BJ (cell line): Measurements from ENCODE around the gene DGKB. TPM values are rescaled to one million over a fixed set of nuclear protein-coding genes. Genes with fewer than 3 reads are reported as not detected.

Experiments used
- CTCF ChIA-PET: fragments of 350-600 bp; formaldehyde crosslinking; extraction: SDS; loops from one replicate; lab custom pipeline; 2021; ENCODE audit warnings: antibody characterized with exemption, inconsistent platforms; lab: Yijun Ruan, JAX
- POLR2A ChIA-PET: fragments of 300-600 bp; sonication (Branson Sonifier 250); formaldehyde crosslinking; extraction: SDS; loops from one replicate; lab custom pipeline; 2021; ENCODE audit warnings: antibody characterized with exemption; lab: Charles Lee
- DNase-seq: peaks from one replicate; pipeline ENCODE4 v3.0.0-alpha.2; 2011; ENCODE audit warnings: low read depth
- H3K27me3 ChIP-seq: 2 replicates; pipeline ENCODE4 v1.6.0; 2011; ENCODE audit warnings: low read length; ENCODE audit not compliant: control insufficient read depth, insufficient read depth
- H3K36me3 ChIP-seq: 2 replicates; pipeline ENCODE4 v1.5.1; 2011; ENCODE audit warnings: low read length; ENCODE audit not compliant: control insufficient read depth, insufficient read depth
- H3K4me3 ChIP-seq: 2 replicates; pipeline ENCODE4 v1.5.1; 2011; ENCODE audit warnings: low read depth, mild to moderate bottlenecking, control low read depth, low read length
- polyA plus RNA-seq: library from polyadenylated mRNA; depleted of rRNA; stranded (reverse); fragments of >200 nt; gene quantifications from 2 replicates; pipeline ENCODE4 v1.2.3, GENCODE V29; 2011
- TF ChIP-seq, protein P1 (sequence below): IDR thresholded peaks from 2 replicates; pipeline ENCODE4 v1.5.1; 2011; ENCODE audit warnings: low read depth, mild to moderate bottlenecking, control low read depth, inconsistent platforms, low read length, moderate library complexity; ENCODE audit not compliant: insufficient read depth

The DGKB gene
- polyA plus RNA-seq, 1 experiment, result 0.09 TPM

DNA sequence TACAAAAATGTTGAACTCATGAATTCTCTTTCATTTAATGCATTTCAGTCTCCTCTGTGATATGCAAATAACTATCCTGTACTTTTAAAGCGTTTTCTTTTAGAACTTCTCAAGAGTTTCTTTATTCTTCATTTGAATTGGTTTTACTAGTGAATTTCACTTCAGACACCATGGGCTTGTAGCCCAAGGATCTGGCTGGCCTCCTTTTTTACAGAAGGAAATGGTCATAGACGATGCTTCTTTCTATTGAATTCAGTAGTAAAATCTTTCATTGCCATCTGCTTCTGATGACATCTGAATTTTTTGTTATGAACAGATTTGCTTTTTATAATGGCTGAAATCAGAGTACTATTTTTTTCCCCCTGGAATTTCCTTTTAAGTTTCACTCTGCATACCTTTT is 777.8 kb downstream of the DGKB start:
- H3K4me3 ChIP-seq, result no peak overlapping the region
- CTCF ChIA-PET, result interaction anchor here (0.7 kb wide), 1 partner anchor 8 kb away, joined by 3 read pairs; no protein-coding TSS in a partner anchor
- TF ChIP-seq, protein P1, sequence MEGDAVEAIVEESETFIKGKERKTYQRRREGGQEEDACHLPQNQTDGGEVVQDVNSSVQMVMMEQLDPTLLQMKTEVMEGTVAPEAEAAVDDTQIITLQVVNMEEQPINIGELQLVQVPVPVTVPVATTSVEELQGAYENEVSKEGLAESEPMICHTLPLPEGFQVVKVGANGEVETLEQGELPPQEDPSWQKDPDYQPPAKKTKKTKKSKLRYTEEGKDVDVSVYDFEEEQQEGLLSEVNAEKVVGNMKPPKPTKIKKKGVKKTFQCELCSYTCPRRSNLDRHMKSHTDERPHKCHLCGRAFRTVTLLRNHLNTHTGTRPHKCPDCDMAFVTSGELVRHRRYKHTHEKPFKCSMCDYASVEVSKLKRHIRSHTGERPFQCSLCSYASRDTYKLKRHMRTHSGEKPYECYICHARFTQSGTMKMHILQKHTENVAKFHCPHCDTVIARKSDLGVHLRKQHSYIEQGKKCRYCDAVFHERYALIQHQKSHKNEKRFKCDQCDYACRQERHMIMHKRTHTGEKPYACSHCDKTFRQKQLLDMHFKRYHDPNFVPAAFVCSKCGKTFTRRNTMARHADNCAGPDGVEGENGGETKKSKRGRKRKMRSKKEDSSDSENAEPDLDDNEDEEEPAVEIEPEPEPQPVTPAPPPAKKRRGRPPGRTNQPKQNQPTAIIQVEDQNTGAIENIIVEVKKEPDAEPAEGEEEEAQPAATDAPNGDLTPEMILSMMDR, result no peak
- no peaks in the 10 kb centered on the region for H3K27me3 ChIP-seq
- H3K36me3 ChIP-seq, result no peaks in the 10 kb centered on the region
- DNase-seq, result no peak
- POLR2A ChIA-PET, result no interaction called here

DNA sequence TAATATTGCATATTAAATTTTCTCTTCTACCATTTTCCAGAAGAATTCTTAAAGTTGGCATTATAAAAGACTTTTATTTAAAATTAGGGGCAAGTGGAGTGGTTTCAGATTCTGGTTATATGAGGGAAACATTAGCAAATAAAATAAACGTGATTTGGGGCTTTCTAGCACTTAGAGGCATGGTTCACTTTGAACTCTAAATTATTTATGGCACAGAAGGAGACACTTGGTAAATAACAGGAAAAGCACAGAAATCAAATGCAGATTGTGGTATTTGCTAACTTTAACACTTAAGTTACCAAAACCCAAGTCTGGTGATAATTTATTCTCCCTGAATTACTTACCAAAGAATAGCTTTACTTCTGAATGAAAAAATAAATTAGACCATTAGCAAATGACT is 778.6 kb downstream of the DGKB start:
- no peak for DNase-seq
- Histone ChIP-seq H3K4me3 (no peak overlapping the region), H3K36me3 (no peaks in the 10 kb centered on the region), H3K27me3 (no peaks in the 10 kb centered on the region)
- TF ChIP-seq, protein P1, result no peak
- CTCF ChIA-PET, result interaction anchor here (0.7 kb wide), 1 partner anchor 9 kb away, joined by 3 read pairs; no protein-coding TSS in a partner anchor
- POLR2A ChIA-PET, result no interaction called here

DNA sequence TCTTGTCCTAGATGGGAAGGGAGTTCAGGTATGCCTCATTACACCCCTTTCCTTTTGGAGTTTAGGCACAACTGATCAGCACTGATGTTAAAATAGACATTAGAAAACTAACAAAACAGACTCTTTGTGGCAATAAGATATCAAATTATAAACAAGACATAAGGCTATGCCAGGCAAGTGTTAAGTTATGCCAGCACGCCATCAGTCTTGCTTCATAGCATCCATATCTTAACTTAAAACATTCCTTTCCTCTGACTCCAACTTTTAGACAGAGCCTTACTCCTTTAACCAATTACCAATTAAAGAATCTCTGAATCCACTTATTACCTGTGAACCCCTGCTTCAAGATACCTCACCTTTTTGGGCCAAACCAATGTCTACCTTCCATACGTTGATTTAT is 786.9 kb downstream of the DGKB start:
- ChIA-PET POLR2A (no interaction called here), CTCF (no interaction called here)
- Histone ChIP-seq H3K27me3 (no peaks in the 10 kb centered on the region), H3K36me3 (no peaks in the 10 kb centered on the region), H3K4me3 (no peak overlapping the region)
- DNase-seq, result no peak
- TF ChIP-seq, protein P1, result no peak

DNA sequence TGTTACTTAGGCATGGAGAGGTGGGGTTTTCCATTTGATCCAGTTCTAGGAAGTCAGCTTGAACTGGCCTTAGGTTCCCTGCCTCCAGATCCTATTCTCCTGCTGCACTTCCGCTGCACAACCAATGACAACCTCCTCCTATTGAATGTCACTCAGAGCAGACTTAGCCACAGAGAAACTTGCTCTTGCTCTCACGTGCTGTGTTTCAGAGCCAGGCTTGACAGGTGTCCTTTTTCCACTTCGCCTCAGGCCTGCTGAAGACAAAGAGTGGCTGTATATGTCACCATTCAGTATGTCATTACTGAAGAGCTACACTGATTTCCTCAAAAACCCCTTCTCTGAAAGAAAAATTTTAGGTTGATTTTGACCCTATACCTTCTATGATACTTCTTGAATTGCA is 797.7 kb downstream of the DGKB start:
- no peak overlapping the region for H3K4me3 ChIP-seq
- H3K27me3 ChIP-seq, result no peaks in the 10 kb centered on the region
- CTCF ChIA-PET, result interaction anchor here (1.1 kb wide), 1 partner anchor 11 kb away, joined by 3 read pairs; no protein-coding TSS in a partner anchor
- H3K36me3 ChIP-seq, result no peaks in the 10 kb centered on the region
- POLR2A ChIA-PET, result no interaction called here
- TF ChIP-seq, protein P1, result no peak
- DNase-seq, result no peak

DNA sequence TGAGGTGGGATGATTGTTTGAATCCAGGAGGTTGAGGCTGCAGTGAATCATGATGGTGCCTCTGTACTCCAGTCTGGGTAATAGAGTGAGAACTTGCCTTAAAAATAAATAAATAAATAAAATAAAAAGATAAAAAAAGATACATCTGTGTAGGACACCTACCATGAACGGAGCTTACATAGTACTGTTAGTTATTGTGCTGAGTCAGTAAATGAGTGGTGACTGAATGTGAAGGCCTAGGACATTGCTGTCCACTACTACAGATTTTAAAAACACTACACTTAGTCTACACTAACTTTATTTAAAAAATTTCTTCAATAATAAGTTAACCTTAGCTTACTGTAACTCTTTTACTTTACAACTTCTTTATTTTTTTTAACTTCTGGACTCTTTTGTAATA is 806.4 kb downstream of the DGKB start:
- no peaks in the 10 kb centered on the region for H3K27me3 ChIP-seq
- no peaks in the 10 kb centered on the region for H3K36me3 ChIP-seq
- no peak overlapping the region for H3K4me3 ChIP-seq
- TF ChIP-seq, protein P1, result no peak
- DNase-seq, result no peak
- ChIA-PET CTCF (interaction anchor here (1.2 kb wide), 1 partner anchor 10 kb away, joined by 3 read pairs; no protein-coding TSS in a partner anchor), POLR2A (no interaction called here)
